ENCODE data around the gene SMIM3. TPM values are rescaled to one million over a fixed set of nuclear protein-coding genes. Genes with fewer than 3 reads are reported as not detected.
A peak's percentile ranks its signal among the peaks of the same experiment; 100 is the strongest.

Gene SMIM3
- total and polyA plus RNA-seq, 7 donors = 19.2 to 48.6 (median 46.0) TPM

GRCh38 chr5:150764530-150764929 lies 14.0 kb upstream of the SMIM3 start:
- 65 to 91% methylated on average over 2 of the region's 2 CpGs for WGBS, 2 donors

GRCh38 chr5:150765011-150765798 lies 13.4 kb upstream of the SMIM3 start:
- Histone ChIP-seq H3K9me3 (no peaks in the 10 kb centered on the region), H3K27me3 (no peaks in the 10 kb centered on the region), H3K4me1 (no peaks in the 10 kb centered on the region), H3K27ac (peak overlapping the region in 1 of 4 donors; percentile 56), H3K36me3 (no peaks in the 10 kb centered on the region), H3K4me3 (no peak overlapping the region)
- 65 to 94% methylated on average over 2 of the region's 2 CpGs for WGBS, 2 donors
- TF ChIP-seq EP300 (IDR thresholded peaks at IDR 0.05) (no peak), POLR2AphosphoS5 (IDR thresholded peaks at IDR 0.05) (no peak), POLR2A (IDR thresholded peaks at IDR 0.05) (no peak), CTCF (IDR thresholded peaks at IDR 0.05) (no peak)
- DNase-seq = no peak
- intact Hi-C loops (cut with DNase I) = no loop called here

More at GRCh38 chr5:150764530-150764929, 14.0 kb upstream of the SMIM3 start:
- H3K9me3 ChIP-seq = no peaks in the 10 kb centered on the region
- DNase-seq = no peak
- intact Hi-C loops (cut with DNase I) = no loop called here
- H3K27me3 ChIP-seq = no peaks in the 10 kb centered on the region
- peak overlapping the region in 2 of 4 donors; percentile 59 to 67 for H3K27ac ChIP-seq
- H3K4me3 ChIP-seq = no peak overlapping the region
- TF ChIP-seq POLR2AphosphoS5 (IDR thresholded peaks at IDR 0.05) (peak in 1 of 4 donors; percentile 12), EP300 (IDR thresholded peaks at IDR 0.05) (peak in 1 of 4 donors; percentile 23), POLR2A (IDR thresholded peaks at IDR 0.05) (no peak), CTCF (IDR thresholded peaks at IDR 0.05) (no peak)
- no peaks in the 10 kb centered on the region for H3K4me1 ChIP-seq
- H3K36me3 ChIP-seq = no peaks in the 10 kb centered on the region

GRCh38 chr5:150765799-150766169 lies 12.8 kb upstream of the SMIM3 start:
- no peak for TF ChIP-seq EP300 (IDR thresholded peaks at IDR 0.05)
- no peak for TF ChIP-seq CTCF (IDR thresholded peaks at IDR 0.05)
- TF ChIP-seq POLR2A (IDR thresholded peaks at IDR 0.05) = no peak
- TF ChIP-seq POLR2AphosphoS5 (IDR thresholded peaks at IDR 0.05) = no peak
- DNase-seq = no peak
- no peaks in the 10 kb centered on the region for H3K36me3 ChIP-seq
- no peaks in the 10 kb centered on the region for H3K9me3 ChIP-seq
- 91 to 92% methylated on average over 1 of the region's 1 CpG for WGBS, 2 donors
- H3K27me3 ChIP-seq = no peaks in the 10 kb centered on the region
- intact Hi-C loops (cut with DNase I) = no loop called here
- no peak overlapping the region for H3K4me3 ChIP-seq
- no peaks in the 10 kb centered on the region for H3K4me1 ChIP-seq
- peak overlapping the region in 1 of 4 donors; percentile 56 for H3K27ac ChIP-seq

- no peaks in the 10 kb centered on the region for H3K27me3 ChIP-seq
- WGBS, 2 donors = 49 to 63% methylated on average over 2 of the region's 2 CpGs
- TF ChIP-seq POLR2A (IDR thresholded peaks at IDR 0.05) = no peak
- TF ChIP-seq POLR2AphosphoS5 (IDR thresholded peaks at IDR 0.05) = no peak
- no peak for TF ChIP-seq EP300 (IDR thresholded peaks at IDR 0.05)
- TF ChIP-seq CTCF (IDR thresholded peaks at IDR 0.05) = no peak
- H3K27ac ChIP-seq = no peak overlapping the region
- no peaks in the 10 kb centered on the region for H3K9me3 ChIP-seq
- H3K36me3 ChIP-seq = no peaks in the 10 kb centered on the region
- H3K4me1 ChIP-seq = no peaks in the 10 kb centered on the region
- no peak overlapping the region for H3K4me3 ChIP-seq
- DNase-seq = no peak
- intact Hi-C loops (cut with DNase I) = no loop called here
Observed at GRCh38 chr5:150766251-150766650, 12.3 kb upstream of the SMIM3 start.

Measured in sigmoid colon (tissue), 7 donors.